Breast epithelium (tissue), 4 donors: Measurements from ENCODE around the gene SLC34A2. TPM values are rescaled to one million over a fixed set of nuclear protein-coding genes. Genes with fewer than 3 reads are reported as not detected.

Experiments
- DNase-seq, 2 donors: peaks; one replicate each; pipeline ENCODE4 v3.0.0-alpha.2; 2019; ENCODE audit warnings: low spot score in 2 of 2
- H3K27ac ChIP-seq, 2 donors: fragments of 200-600 bp; sonication (generic) in 1 of 2; one replicate each; pipeline ENCODE4 v1.5.1; 2016 to 2019; ENCODE audit warnings: mild to moderate bottlenecking in 1 of 2
- H3K27me3 ChIP-seq, 2 donors: fragments of 200-600 bp; sonication (generic) in 1 of 2; one replicate each; pipeline versions ENCODE4 v1.5.1 to v1.6.0; 2017 to 2019; ENCODE audit warnings: control low read depth in 1 of 2, mild to moderate bottlenecking in 1 of 2
- H3K36me3 ChIP-seq: fragments of 200-600 bp; one replicate; pipeline ENCODE4 v1.5.1; 2019
- H3K4me1 ChIP-seq, 2 donors: fragments of 200-600 bp; sonication (generic); one replicate each; pipeline ENCODE4 v1.5.1; 2016 to 2019; ENCODE audit warnings: control low read depth in 1 of 2
- H3K4me3 ChIP-seq, 3 donors: fragments of 200-600 bp; sonication (generic); 1 replicate in 2 of 3; 2 replicates in 1 of 3; pipeline ENCODE4 v1.5.1; 2016 to 2019; ENCODE audit warnings: mild to moderate bottlenecking in 3 of 3, moderate library complexity in 2 of 3
- H3K9me3 ChIP-seq, 2 donors: fragments of 200-600 bp; sonication (generic) in 1 of 2; one replicate each; pipeline ENCODE4 v1.5.1; 2016 to 2019; ENCODE audit warnings: control low read depth in 1 of 2
- CTCF ChIP-seq, 3 donors: fragments of 450-650 bp; IDR thresholded peaks; one replicate each; pipeline ENCODE4 v1.5.1; 2016 to 2017; ENCODE audit warnings: antibody characterized with exemption in 3 of 3, mild to moderate bottlenecking in 3 of 3, moderate library complexity in 3 of 3
- POLR2A ChIP-seq: fragments of 450-650 bp; IDR thresholded peaks from one replicate; pipeline ENCODE4 v1.6.1; 2016; ENCODE audit warnings: antibody characterized with exemption, mild to moderate bottlenecking, moderate library complexity
- POLR2AphosphoS5 ChIP-seq, 3 donors: sonication (generic); formaldehyde crosslinking; IDR thresholded peaks; one replicate each; pipeline ENCODE4 v1.6.1; 2017; ENCODE audit warnings: antibody characterized with exemption in 3 of 3
- intact Hi-C: fragments of 100-400 bp; cut with DNase I; formaldehyde crosslinking; loops from one replicate; pipeline ENCODE4 v1.15.1; 2023; ENCODE audit warnings: low total_unique reads
- total RNA-seq, 3 donors: library from RNA; depleted of rRNA; stranded (reverse); fragments of >200 nt; gene quantifications; one replicate each; pipeline ENCODE4 v1.1.0, GENCODE V29; 2016

The SLC34A2 gene
- total RNA-seq, 3 donors from 2014 or later = 6.9 to 7.0 TPM; not detected in 1

- no peaks in the 10 kb centered on the region for H3K4me1 ChIP-seq
- TF ChIP-seq CTCF (IDR thresholded peaks at IDR 0.05) = no peak
- intact Hi-C loops = no loop called here
- no peak for DNase-seq
- no peak overlapping the region for H3K27ac ChIP-seq
- no peaks in the 10 kb centered on the region for H3K27me3 ChIP-seq
- H3K9me3 ChIP-seq = no peaks in the 10 kb centered on the region
- no peaks in the 10 kb centered on the region for H3K36me3 ChIP-seq
- no peak overlapping the region for H3K4me3 ChIP-seq
Measured at GRCh38 chr4:25702848-25703247, 47.2 kb downstream of the SLC34A2 start.

- no peaks in the 10 kb centered on the region for H3K36me3 ChIP-seq
- intact Hi-C loops = no loop called here
- H3K4me1 ChIP-seq = no peaks in the 10 kb centered on the region
- H3K4me3 ChIP-seq = no peak overlapping the region
- H3K27me3 ChIP-seq = no peaks in the 10 kb centered on the region
- no peaks in the 10 kb centered on the region for H3K9me3 ChIP-seq
- H3K27ac ChIP-seq = no peak overlapping the region
- no peak for DNase-seq
- TF ChIP-seq POLR2A (no peak), CTCF (IDR thresholded peaks at IDR 0.05) (no peak), POLR2AphosphoS5 (IDR thresholded peaks at IDR 0.05) (no peak)
Measured at GRCh38 chr4:25703731-25704388, 48.2 kb downstream of the SLC34A2 start.

- DNase-seq = no peak
- no peaks in the 10 kb centered on the region for H3K27me3 ChIP-seq
- no peaks in the 10 kb centered on the region for H3K4me1 ChIP-seq
- H3K4me3 ChIP-seq = no peak overlapping the region
- H3K9me3 ChIP-seq = no peaks in the 10 kb centered on the region
- no peak for TF ChIP-seq POLR2AphosphoS5 (IDR thresholded peaks at IDR 0.05)
- TF ChIP-seq CTCF (IDR thresholded peaks at IDR 0.05) = no peak
- no peak for TF ChIP-seq POLR2A
- H3K27ac ChIP-seq = no peak overlapping the region
- intact Hi-C loops = no loop called here
- H3K36me3 ChIP-seq = no peaks in the 10 kb centered on the region
Measured at GRCh38 chr4:25704516-25704915, 48.9 kb downstream of the SLC34A2 start.

GRCh38 chr4:25710637-25711036 is 55.0 kb downstream of the SLC34A2 start:
- no peaks in the 10 kb centered on the region for H3K9me3 ChIP-seq
- no peak overlapping the region for H3K4me3 ChIP-seq
- TF ChIP-seq POLR2AphosphoS5 (IDR thresholded peaks at IDR 0.05) (no peak), CTCF (IDR thresholded peaks at IDR 0.05) (no peak), POLR2A (no peak)
- H3K27me3 ChIP-seq = no peaks in the 10 kb centered on the region
- H3K36me3 ChIP-seq = no peaks in the 10 kb centered on the region
- no peak for DNase-seq
- H3K4me1 ChIP-seq = no peaks in the 10 kb centered on the region
- H3K27ac ChIP-seq = no peak overlapping the region
- intact Hi-C loops = no loop called here

- intact Hi-C loops = no loop called here
- Histone ChIP-seq H3K4me3 (no peak overlapping the region), H3K9me3 (no peaks in the 10 kb centered on the region), H3K27ac (no peak overlapping the region), H3K27me3 (no peaks in the 10 kb centered on the region), H3K36me3 (no peaks in the 10 kb centered on the region), H3K4me1 (no peaks in the 10 kb centered on the region)
- DNase-seq = no peak
- TF ChIP-seq CTCF (IDR thresholded peaks at IDR 0.05) = no peak
- no peak for TF ChIP-seq POLR2AphosphoS5 (IDR thresholded peaks at IDR 0.05)
Measured at GRCh38 chr4:25712611-25713010, 57.0 kb downstream of the SLC34A2 start.
